GM21737 (cell line): ENCODE results near the gene TULP4.

Experiments
- ATAC-seq: cut with Tn5 transposase; IDR thresholded peaks from one replicate; pipeline ENCODE4 v1.9.1; 2021; ENCODE audit warnings: mild to moderate bottlenecking, moderate library complexity; ENCODE audit not compliant: unreplicated experiment

TULP4 gene

GRCh38 chr6:158312165-158312564, at the start of gene TULP4:
TULP4 (plus strand) TSS chr6:158312465; CDS start chr6:158314017, 1,552 bp downstream.
- ATAC-seq, result no peak

- ATAC-seq, result no peak
These were observed 49.5 kb upstream of the TULP4 start for GRCh38 chr6:158262755-158263154.

GRCh38 chr6:158264180-158264579, 48.1 kb upstream of the TULP4 start:
- ATAC-seq, result no peak

- ATAC-seq, result no peak
These were observed 46.1 kb upstream of the TULP4 start for GRCh38 chr6:158266131-158266530.

- ATAC-seq, result no peak
These were observed 43.7 kb upstream of the TULP4 start for GRCh38 chr6:158268361-158269147.

GRCh38 chr6:158269657-158270056, 42.6 kb upstream of the TULP4 start:
- no peak for ATAC-seq

GRCh38 chr6:158270389-158271127, 41.7 kb upstream of the TULP4 start:
- ATAC-seq, result no peak

- no peak for ATAC-seq
These were observed 39.9 kb upstream of the TULP4 start for GRCh38 chr6:158272324-158272723.

GRCh38 chr6:158278004-158278403, 34.3 kb upstream of the TULP4 start:
- no peak for ATAC-seq

- ATAC-seq, result no peak
These were observed 32.6 kb upstream of the TULP4 start for GRCh38 chr6:158279615-158280014.

- no peak for ATAC-seq
These were observed 28.8 kb upstream of the TULP4 start for GRCh38 chr6:158283304-158283980.

GRCh38 chr6:158284007-158284875, 28.0 kb upstream of the TULP4 start:
- ATAC-seq, result no peak

GRCh38 chr6:158284876-158285655, 27.2 kb upstream of the TULP4 start:
- ATAC-seq, result no peak

GRCh38 chr6:158285656-158286021, 26.6 kb upstream of the TULP4 start:
- ATAC-seq, result no peak

GRCh38 chr6:158286413-158286812, 25.9 kb upstream of the TULP4 start:
- ATAC-seq, result no peak

GRCh38 chr6:158287047-158287446, 25.2 kb upstream of the TULP4 start:
- ATAC-seq, result no peak

- ATAC-seq, result peak; percentile 40
These were observed 22.2 kb upstream of the TULP4 start for GRCh38 chr6:158290040-158290439.

GRCh38 chr6:158290659-158291058, 21.6 kb upstream of the TULP4 start:
- peak; percentile 88 for ATAC-seq

- ATAC-seq, result no peak
These were observed 20.2 kb upstream of the TULP4 start for GRCh38 chr6:158292016-158292415.

GRCh38 chr6:158293122-158293521, 19.1 kb upstream of the TULP4 start:
- ATAC-seq, result peak; percentile 40
